Measurements from ENCODE around the gene ADGRD1. TPM values are rescaled to one million over a fixed set of nuclear protein-coding genes. Genes with fewer than 3 reads are reported as not detected.

The ADGRD1 gene
- total RNA-seq, 6 experiments from 2014 or later, result not detected

DNA sequence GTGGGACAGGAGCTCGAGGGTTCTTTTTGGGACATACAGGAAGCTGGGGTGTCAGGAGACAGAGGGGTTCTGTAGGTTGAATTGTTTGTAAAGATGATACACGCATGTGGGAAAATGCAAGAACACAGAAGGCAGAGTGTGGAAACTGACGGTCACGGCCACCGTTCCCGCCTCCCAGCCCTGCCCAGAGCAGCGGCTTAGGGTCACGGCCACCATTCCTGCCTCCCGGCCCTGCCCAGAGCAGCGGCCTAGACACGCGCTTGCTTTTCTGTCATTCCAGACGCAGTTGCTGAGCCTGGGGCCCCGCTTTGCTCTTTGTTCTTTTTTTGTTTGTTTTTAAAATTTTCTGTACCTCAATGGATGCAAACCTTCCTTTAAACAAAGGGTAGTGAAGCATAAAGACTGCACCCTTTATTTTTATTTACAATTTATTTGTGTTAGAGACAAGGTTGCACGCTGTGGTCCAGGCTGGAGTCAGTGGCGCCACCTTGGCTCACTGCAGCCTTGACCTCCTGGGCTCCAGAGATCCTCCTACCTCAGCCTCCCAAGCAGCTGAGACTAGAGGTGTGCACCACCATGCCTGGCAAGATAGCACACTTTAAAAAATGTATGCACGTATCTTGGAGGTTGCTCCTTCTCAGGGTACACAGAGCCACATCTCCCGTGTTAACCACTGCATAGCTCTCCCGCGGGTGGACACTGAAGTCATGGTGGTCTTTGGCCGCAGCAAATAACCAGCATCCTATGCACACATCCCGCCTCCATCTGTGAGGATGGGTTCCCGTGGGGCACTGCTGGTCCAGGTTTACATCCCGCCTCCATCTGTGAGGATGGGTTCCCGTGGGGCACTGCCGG is 142.3 kb downstream of the ADGRD1 start:
- TF ChIP-seq, protein P1, sequence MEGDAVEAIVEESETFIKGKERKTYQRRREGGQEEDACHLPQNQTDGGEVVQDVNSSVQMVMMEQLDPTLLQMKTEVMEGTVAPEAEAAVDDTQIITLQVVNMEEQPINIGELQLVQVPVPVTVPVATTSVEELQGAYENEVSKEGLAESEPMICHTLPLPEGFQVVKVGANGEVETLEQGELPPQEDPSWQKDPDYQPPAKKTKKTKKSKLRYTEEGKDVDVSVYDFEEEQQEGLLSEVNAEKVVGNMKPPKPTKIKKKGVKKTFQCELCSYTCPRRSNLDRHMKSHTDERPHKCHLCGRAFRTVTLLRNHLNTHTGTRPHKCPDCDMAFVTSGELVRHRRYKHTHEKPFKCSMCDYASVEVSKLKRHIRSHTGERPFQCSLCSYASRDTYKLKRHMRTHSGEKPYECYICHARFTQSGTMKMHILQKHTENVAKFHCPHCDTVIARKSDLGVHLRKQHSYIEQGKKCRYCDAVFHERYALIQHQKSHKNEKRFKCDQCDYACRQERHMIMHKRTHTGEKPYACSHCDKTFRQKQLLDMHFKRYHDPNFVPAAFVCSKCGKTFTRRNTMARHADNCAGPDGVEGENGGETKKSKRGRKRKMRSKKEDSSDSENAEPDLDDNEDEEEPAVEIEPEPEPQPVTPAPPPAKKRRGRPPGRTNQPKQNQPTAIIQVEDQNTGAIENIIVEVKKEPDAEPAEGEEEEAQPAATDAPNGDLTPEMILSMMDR (IDR thresholded peaks at IDR 0.05), result no peak
- Mint-ChIP-seq H3K27ac (no peak overlapping the region), H3K27me3 (ENCODE audit: insufficient read depth) (no peaks in the 10 kb centered on the region; the same call in 1 of the 2 replicates), H3K4me1 (ENCODE audit: low read depth) (no peaks in the 10 kb centered on the region), H3K4me3 (no peak overlapping the region), H3K9me3 (peaks cover 29% of the 10 kb centered on the region), H3K36me3 (ENCODE audit: low read depth) (peaks cover 6% of the 10 kb centered on the region)
- DNase-seq, result no peak

DNA sequence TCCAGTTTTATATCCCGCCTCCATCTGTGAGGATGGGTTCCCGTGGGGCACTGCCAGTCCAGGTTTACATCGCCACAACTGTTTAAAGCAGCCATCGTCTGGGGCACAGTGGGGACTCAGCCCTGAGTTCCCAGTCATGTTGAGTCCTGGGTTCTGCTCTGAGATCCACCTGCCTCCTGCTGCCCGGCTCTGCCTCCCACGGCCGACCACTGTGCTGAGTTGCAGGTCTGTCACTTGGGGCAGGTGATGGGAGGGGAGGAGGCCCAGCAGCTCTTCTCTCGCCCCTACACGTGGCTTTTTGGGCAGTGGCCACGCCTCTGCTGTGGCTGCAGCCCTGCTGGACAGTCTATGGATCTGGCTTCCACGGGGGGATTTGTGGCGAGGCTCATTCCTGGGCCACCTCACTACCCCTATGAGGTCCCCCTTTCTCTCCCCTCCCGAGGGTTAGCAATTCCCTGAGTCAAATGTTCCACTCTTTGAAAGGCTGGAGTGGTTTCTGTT is 143.0 kb downstream of the ADGRD1 start:
- Mint-ChIP-seq H3K27ac (no peak overlapping the region), H3K9me3 (peaks cover 27% of the 10 kb centered on the region), H3K4me1 (ENCODE audit: low read depth) (no peaks in the 10 kb centered on the region), H3K4me3 (no peak overlapping the region), H3K36me3 (ENCODE audit: low read depth) (peaks cover 3% of the 10 kb centered on the region), H3K27me3 (ENCODE audit: insufficient read depth) (no peaks in the 10 kb centered on the region; the same call in 1 of the 2 replicates)
- TF ChIP-seq, protein P1 (IDR thresholded peaks at IDR 0.05), result no peak
- DNase-seq, result no peak

DNA sequence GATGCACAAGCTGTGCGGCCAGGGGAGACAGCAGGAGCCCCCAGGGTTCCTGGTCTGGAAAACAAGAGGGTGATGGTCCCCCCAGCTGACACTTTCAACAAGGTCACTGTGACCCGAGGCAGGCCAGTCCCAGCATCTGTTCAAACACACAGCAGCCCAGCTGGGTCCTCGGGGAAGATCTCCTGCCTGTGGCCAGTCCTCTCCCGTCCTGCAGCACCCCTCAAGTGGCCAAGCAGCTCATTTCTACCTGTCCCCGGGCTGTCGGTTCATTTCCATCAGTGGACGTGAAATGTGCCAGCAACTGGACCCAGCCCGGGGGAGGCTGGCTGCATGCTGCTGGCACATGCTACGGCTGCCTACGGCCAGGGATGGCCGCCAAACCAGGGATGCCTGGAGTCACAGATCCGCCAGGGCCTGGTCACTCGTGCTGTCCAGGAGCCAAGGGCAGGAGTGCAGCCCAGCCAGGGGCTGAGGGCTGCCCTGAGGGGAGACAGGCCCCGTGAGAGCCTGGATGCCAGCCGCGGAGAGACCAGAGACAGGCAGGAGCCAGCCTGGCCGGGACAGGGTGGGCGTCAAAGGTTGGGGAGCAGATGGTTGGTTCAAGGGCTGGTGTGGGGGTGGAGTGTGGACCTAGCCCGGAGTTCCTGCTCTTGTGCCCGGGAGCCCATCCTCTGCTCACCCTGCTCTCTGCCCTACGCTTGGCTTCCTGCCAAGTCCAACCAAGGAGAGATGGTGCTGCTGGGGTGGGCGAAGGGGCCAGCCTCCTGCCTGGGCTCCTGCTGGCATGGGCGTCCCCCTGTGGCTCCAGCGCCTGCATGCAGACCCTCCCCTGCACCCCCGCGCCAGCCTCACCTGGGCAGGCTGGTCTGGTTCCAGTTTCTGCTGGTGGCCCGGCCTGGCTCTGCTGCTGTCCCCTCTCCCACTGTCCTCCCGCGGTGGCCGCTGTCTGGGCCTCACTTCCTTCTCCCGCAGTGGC is 143.8 kb downstream of the ADGRD1 start:
- no peak for DNase-seq
- Mint-ChIP-seq H3K36me3 (ENCODE audit: low read depth) (no peaks in the 10 kb centered on the region), H3K27me3 (ENCODE audit: insufficient read depth) (no peaks in the 10 kb centered on the region; the same call in 1 of the 2 replicates), H3K4me3 (no peak overlapping the region), H3K27ac (no peak overlapping the region), H3K9me3 (peaks cover 26% of the 10 kb centered on the region), H3K4me1 (ENCODE audit: low read depth) (no peaks in the 10 kb centered on the region)
- TF ChIP-seq, protein P1 (IDR thresholded peaks at IDR 0.05), result no peak

DNA sequence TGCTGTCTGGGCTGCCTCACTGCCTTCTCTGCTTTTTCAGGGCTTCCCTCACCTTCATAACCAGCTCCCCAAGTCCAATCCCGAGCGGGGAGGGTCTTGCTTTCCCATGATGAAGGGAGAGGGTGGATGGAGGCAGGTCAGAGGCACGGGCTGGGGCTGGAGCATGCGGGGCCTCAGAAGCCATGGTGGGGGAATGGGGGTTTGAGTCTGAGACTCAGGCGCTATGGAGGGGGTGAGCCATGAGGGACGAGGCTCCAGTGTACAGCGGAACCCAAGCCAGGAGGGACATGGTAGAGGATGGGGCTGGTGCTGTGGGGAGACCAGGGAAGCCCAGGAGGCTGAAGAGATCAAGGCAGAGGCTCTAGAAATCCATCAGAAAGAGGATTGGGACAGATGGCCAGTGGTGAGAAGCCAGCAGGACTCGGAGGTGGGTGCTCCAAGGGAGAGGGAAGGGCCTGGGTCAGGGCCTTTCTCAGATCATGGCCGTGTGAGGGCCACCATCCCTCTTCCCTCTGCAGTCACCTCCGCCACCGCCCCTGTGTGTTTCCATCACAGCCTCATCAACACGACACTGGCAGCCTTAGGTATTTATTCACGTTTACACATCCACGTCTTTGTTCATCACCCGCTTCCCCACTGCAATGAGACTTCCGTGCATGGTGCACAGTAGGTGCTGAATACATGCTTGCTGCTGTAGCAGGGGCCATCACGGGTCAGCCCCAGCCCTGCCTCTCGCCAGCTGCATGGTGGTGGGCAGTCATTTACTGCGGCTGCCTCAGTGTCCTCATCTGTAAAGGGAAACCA is 144.7 kb downstream of the ADGRD1 start:
- H3K27ac Mint-ChIP-seq, result no peak overlapping the region
- no peaks in the 10 kb centered on the region for H3K4me1 Mint-ChIP-seq (ENCODE audit: low read depth)
- H3K27me3 Mint-ChIP-seq (ENCODE audit: insufficient read depth), result no peaks in the 10 kb centered on the region; the same call in 1 of the 2 replicates
- DNase-seq, result no peak
- H3K9me3 Mint-ChIP-seq, result peaks cover 22% of the 10 kb centered on the region
- H3K36me3 Mint-ChIP-seq (ENCODE audit: low read depth), result no peaks in the 10 kb centered on the region
- TF ChIP-seq, protein P1 (IDR thresholded peaks at IDR 0.05), result no peak
- H3K4me3 Mint-ChIP-seq, result no peak overlapping the region
